ENCODE data around the gene STK11IP. TPM values are rescaled to one million over a fixed set of nuclear protein-coding genes. Genes with fewer than 3 reads are reported as not detected.

The STK11IP gene
- total and polyA plus RNA-seq, 10 of the 15 experiments (the other 5 are each of a cell fraction or from before 2014, with no cell fraction given): 0.42 to 24.0 (median 11.4) TPM

GRCh38 chr2:219662566-219662965 is 64.9 kb downstream of the STK11IP start:
- no peak for DNase-seq (ENCODE audit: low read depth, low spot score)
- ChIA-PET POLR2A (no interaction called here), RAD21 (ENCODE audit: unreplicated experiment) (no interaction called here), SMC1A (ENCODE audit: uncharacterized antibody, unreplicated experiment) (no interaction called here), CTCF (no interaction called here)
- no peaks in the 10 kb centered on the region for H4K20me1 ChIP-seq (ENCODE audit: control insufficient read depth, insufficient read depth)
- no peak overlapping the region for H3K9ac ChIP-seq (ENCODE audit: control insufficient read depth, insufficient read depth, low read length)
- in situ Hi-C loops (cut with MboI): no loop called here
- no peaks in the 10 kb centered on the region for H3K36me3 ChIP-seq (ENCODE audit: control insufficient read depth in 2 of 2, insufficient read depth in 2 of 2, low read length in 1 of 2)
- no peak overlapping the region for H2AFZ ChIP-seq (ENCODE audit: control insufficient read depth, low read depth, low read length)
- peaks cover 8% of the 10 kb centered on the region; the same call in 2 of the 3 replicates for H3K9me3 ChIP-seq (replicated peaks; ENCODE audit: control insufficient read depth, insufficient read depth, low read length)
- H3K4me2 ChIP-seq (ENCODE audit: control insufficient read depth, insufficient read depth): no peak overlapping the region
- peak overlapping the region; percentile 39; the same call in 1 of the 2 replicates for H3K27ac ChIP-seq (ENCODE audit: control insufficient read depth, insufficient read depth)
- ATAC-seq: no peak
- no peak for TF ChIP-seq TAF1 (IDR thresholded peaks at IDR 0.05; ENCODE audit: borderline replicate concordance, low read depth, low read length)
- TF ChIP-seq PKNOX1 (IDR thresholded peaks at IDR 0.05): no peak
- H3K27me3 ChIP-seq (replicated peaks in 1 of 2; ENCODE audit: control insufficient read depth in 2 of 2, insufficient read depth in 2 of 2, low read length in 1 of 2): no peaks in the 10 kb centered on the region
- no TSS peak for BruUV-seq (replicated peaks)
- no peak for FAIRE-seq
- H3K4me1 ChIP-seq (ENCODE audit: control insufficient read depth, insufficient read depth, low read length): peaks cover 9% of the 10 kb centered on the region
- no peaks in the 10 kb centered on the region for H3K79me2 ChIP-seq (ENCODE audit: control insufficient read depth, insufficient read depth, low read length)
- intact Hi-C loops (cut with micrococcal nuclease; ENCODE audit: unreplicated experiment): no loop called here
- H3K4me3 ChIP-seq: no peak overlapping the region

GRCh38 chr2:219663116-219663762 is 65.6 kb downstream of the STK11IP start:
- intact Hi-C loops (cut with micrococcal nuclease; ENCODE audit: unreplicated experiment): no loop called here
- Histone ChIP-seq H3K4me3 (no peak overlapping the region), H3K79me2 (ENCODE audit: control insufficient read depth, insufficient read depth, low read length) (no peaks in the 10 kb centered on the region), H3K4me2 (ENCODE audit: control insufficient read depth, insufficient read depth) (no peak overlapping the region), H3K9me3 (replicated peaks; ENCODE audit: control insufficient read depth, insufficient read depth, low read length) (peaks cover 8% of the 10 kb centered on the region; the same call in 2 of the 3 replicates), H3K27me3 (replicated peaks in 1 of 2; ENCODE audit: control insufficient read depth in 2 of 2, insufficient read depth in 2 of 2, low read length in 1 of 2) (no peaks in the 10 kb centered on the region), H2AFZ (ENCODE audit: control insufficient read depth, low read depth, low read length) (no peak overlapping the region), H3K4me1 (ENCODE audit: control insufficient read depth, insufficient read depth, low read length) (peaks cover 9% of the 10 kb centered on the region), H3K36me3 (ENCODE audit: control insufficient read depth in 2 of 2, insufficient read depth in 2 of 2, low read length in 1 of 2) (no peaks in the 10 kb centered on the region), H3K9ac (ENCODE audit: control insufficient read depth, insufficient read depth, low read length) (no peak overlapping the region), H3K27ac (ENCODE audit: control insufficient read depth, insufficient read depth) (no peak overlapping the region), H4K20me1 (ENCODE audit: control insufficient read depth, insufficient read depth) (no peaks in the 10 kb centered on the region)
- TF ChIP-seq NFYA (IDR thresholded peaks at IDR 0.05; ENCODE audit: borderline replicate concordance, low read depth, low read length): no peak
- no peak for TF ChIP-seq RBBP5 (conservative IDR thresholded peaks at IDR 0.05)
- TF ChIP-seq MTA2 (IDR thresholded peaks at IDR 0.05; ENCODE audit: low read depth): no peak
- no peak for TF ChIP-seq ZBTB33 (IDR thresholded peaks at IDR 0.05)
- TF ChIP-seq TCF7 (IDR thresholded peaks at IDR 0.05; ENCODE audit: borderline replicate concordance): no peak
- RAD21 ChIA-PET (ENCODE audit: unreplicated experiment): no interaction called here
- FAIRE-seq: no peak
- POLR2A ChIA-PET: no interaction called here
- DNase-seq (ENCODE audit: low read depth, low spot score): no peak
- in situ Hi-C loops (cut with MboI): no loop called here
- WGBS (ENCODE audit: insufficient coverage, insufficient replicate concordance, low lambda C conversion rate, missing lambda C conversion rate): 51% methylated on average over 11 of the region's 11 CpGs
- BruUV-seq (replicated peaks): no TSS peak
- SMC1A ChIA-PET (ENCODE audit: uncharacterized antibody, unreplicated experiment): no interaction called here
- no peak for ATAC-seq
- CTCF ChIA-PET: no interaction called here
